Renal cortex interstitium (tissue), 15 donors: Measurements from ENCODE around the gene NUP50. TPM values are rescaled to one million over a fixed set of nuclear protein-coding genes. Genes with fewer than 3 reads are reported as not detected.

Experiments used
- DNase-seq, 11 donors: peaks; one replicate each; pipeline ENCODE4 v3.0.0-alpha.2; 2013; ENCODE audit warnings: low read depth in 9 of 11, low spot score in 4 of 11; ENCODE audit errors: extremely low read depth in 1 of 11
- long read RNA-seq, 16 experiments: transcript quantifications; one replicate each; lab custom pipeline, GENCODE V29; 2026
- polyA plus RNA-seq, 3 donors: library from polyadenylated mRNA; unstranded; fragments of 120-200 nt; gene quantifications; one replicate each; pipeline ENCODE4 v1.2.1, GENCODE V29; 2013; ENCODE audit not compliant: insufficient read length in 3 of 3

The NUP50 gene, protein sequence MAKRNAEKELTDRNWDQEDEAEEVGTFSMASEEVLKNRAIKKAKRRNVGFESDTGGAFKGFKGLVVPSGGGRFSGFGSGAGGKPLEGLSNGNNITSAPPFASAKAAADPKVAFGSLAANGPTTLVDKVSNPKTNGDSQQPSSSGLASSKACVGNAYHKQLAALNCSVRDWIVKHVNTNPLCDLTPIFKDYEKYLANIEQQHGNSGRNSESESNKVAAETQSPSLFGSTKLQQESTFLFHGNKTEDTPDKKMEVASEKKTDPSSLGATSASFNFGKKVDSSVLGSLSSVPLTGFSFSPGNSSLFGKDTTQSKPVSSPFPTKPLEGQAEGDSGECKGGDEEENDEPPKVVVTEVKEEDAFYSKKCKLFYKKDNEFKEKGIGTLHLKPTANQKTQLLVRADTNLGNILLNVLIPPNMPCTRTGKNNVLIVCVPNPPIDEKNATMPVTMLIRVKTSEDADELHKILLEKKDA
- 10 to 100 TPM; 52.0 to 60.3 (median 55.6) TPM for polyA plus RNA-seq
- long read RNA-seq, donor 1, full-length matches to known transcripts: 3 of 3 reads
- long read RNA-seq, donor 1, partial matches to known transcripts: 0 of 3 reads
- long read RNA-seq, donor 1, other reads (novel, unspliced or antisense): 0 of 3 reads
- long read RNA-seq, donor 2, full-length matches to known transcripts: 8 of 8 reads
- long read RNA-seq, donor 2, partial matches to known transcripts: 0 of 8 reads
- long read RNA-seq, donor 2, other reads (novel, unspliced or antisense): 0 of 8 reads
- long read RNA-seq, donor 3, full-length matches to known transcripts: 7 of 7 reads
- long read RNA-seq, donor 3, partial matches to known transcripts: 0 of 7 reads
- long read RNA-seq, donor 3, other reads (novel, unspliced or antisense): 0 of 7 reads
- long read RNA-seq, donor 4, full-length matches to known transcripts: 6 of 6 reads
- long read RNA-seq, donor 4, partial matches to known transcripts: 0 of 6 reads
- long read RNA-seq, donor 4, other reads (novel, unspliced or antisense): 0 of 6 reads
- long read RNA-seq, donor 5, full-length matches to known transcripts: 25 of 25 reads
- long read RNA-seq, donor 5, partial matches to known transcripts: 0 of 25 reads
- long read RNA-seq, donor 5, other reads (novel, unspliced or antisense): 0 of 25 reads
- long read RNA-seq, donor 6, full-length matches to known transcripts: 9 of 9 reads
- long read RNA-seq, donor 6, partial matches to known transcripts: 0 of 9 reads
- long read RNA-seq, donor 6, other reads (novel, unspliced or antisense): 0 of 9 reads
- long read RNA-seq, donor 7, full-length matches to known transcripts: 6 of 33 reads
- long read RNA-seq, donor 7, partial matches to known transcripts: 27 of 33 reads
- long read RNA-seq, donor 7, other reads (novel, unspliced or antisense): 0 of 33 reads
- long read RNA-seq, donor 8, full-length matches to known transcripts: 15 of 28 reads
- long read RNA-seq, donor 8, partial matches to known transcripts: 13 of 28 reads
- long read RNA-seq, donor 8, other reads (novel, unspliced or antisense): 0 of 28 reads
- long read RNA-seq, donor 9, full-length matches to known transcripts: 6 of 6 reads
- long read RNA-seq, donor 9, partial matches to known transcripts: 0 of 6 reads
- long read RNA-seq, donor 9, other reads (novel, unspliced or antisense): 0 of 6 reads
- long read RNA-seq, donor 10, full-length matches to known transcripts: 11 of 11 reads
- long read RNA-seq, donor 10, partial matches to known transcripts: 0 of 11 reads
- long read RNA-seq, donor 10, other reads (novel, unspliced or antisense): 0 of 11 reads
- long read RNA-seq, donor 11, full-length matches to known transcripts: 8 of 8 reads
- long read RNA-seq, donor 11, partial matches to known transcripts: 0 of 8 reads
- long read RNA-seq, donor 11, other reads (novel, unspliced or antisense): 0 of 8 reads
- long read RNA-seq, donor 12, full-length matches to known transcripts: 2 of 2 reads
- long read RNA-seq, donor 12, partial matches to known transcripts: 0 of 2 reads
- long read RNA-seq, donor 12, other reads (novel, unspliced or antisense): 0 of 2 reads
- long read RNA-seq, donor 13, full-length matches to known transcripts: 8 of 106 reads
- long read RNA-seq, donor 13, partial matches to known transcripts: 98 of 106 reads
- long read RNA-seq, donor 13, other reads (novel, unspliced or antisense): 0 of 106 reads
- long read RNA-seq, donor 14, full-length matches to known transcripts: 11 of 18 reads
- long read RNA-seq, donor 14, partial matches to known transcripts: 0 of 18 reads
- long read RNA-seq, donor 14, other reads (novel, unspliced or antisense): 7 of 18 reads
- long read RNA-seq, donor 15, full-length matches to known transcripts: 2 of 2 reads
- long read RNA-seq, donor 15, partial matches to known transcripts: 0 of 2 reads
- long read RNA-seq, donor 15, other reads (novel, unspliced or antisense): 0 of 2 reads
- long read RNA-seq, donor 16, full-length matches to known transcripts: 23 of 45 reads
- long read RNA-seq, donor 16, partial matches to known transcripts: 22 of 45 reads
- long read RNA-seq, donor 16, other reads (novel, unspliced or antisense): 0 of 45 reads

DNA sequence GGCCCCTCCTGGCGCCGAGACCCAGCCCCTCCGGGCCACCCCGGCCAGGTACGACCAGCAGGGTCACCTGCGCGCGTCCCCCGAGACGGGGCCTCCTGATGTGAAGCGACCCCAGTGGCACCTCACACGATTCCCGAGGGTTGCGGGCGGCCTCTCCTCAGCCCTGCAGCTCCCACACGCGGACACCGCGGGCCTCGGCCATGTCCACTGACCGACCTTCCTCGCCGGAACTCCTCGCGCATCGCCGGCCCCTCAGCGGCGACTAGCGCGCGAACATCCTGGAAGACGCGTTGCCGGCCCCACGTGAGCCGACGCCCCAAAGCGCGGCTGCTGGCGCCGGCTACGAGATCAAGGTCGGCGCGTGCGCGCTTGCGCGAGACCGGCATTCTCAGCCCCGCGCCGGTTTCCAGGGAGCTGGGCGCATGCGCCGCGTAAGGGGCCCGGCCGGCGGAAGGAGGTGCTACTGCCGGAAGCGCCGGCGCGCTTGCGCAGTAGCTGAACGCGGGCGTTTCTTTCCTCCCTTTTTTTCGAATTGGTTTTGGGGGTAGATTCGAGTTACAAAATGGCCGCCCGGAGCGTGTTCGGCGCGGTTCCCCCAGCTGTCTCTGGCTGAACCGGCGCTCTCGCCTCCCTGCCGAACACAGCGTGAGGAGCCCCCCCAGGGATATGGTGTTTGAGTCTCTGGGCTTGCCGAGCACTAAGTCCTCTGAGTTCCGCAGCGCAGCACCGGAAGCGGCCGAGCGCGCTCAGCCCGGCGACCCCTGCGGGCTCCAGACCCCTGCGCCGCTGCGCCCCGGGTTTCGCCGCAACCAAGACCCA lies at the start of gene NUP50:
Gene NUP50 (plus strand): TSS at position 475 of the 819 bp plus-strand sequence. CDS start 4,253 bp downstream, outside the sequence.
- DNase-seq: peak; percentile 88 to 96 (median 94)

DNA sequence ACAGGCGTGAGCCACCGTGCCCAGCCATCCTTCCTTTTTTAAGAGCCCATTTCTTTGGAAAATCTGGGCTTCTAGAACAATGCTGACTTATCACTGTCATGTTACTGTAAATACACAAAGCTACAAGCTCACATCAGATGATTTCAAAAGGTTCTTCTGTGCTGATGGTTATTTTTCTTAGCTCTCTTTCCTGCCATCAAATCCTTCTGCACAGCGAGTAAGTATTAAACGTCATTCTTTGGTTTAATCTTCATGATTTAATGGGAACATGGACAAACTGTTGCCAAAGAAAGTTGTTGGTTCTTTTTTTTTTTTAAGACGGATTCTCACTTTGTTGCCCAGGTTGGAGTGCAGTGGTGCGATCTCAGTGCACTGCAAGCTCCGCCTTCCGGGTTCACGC lies 43.3 kb upstream of the NUP50 start:
- DNase-seq: no peak

DNA sequence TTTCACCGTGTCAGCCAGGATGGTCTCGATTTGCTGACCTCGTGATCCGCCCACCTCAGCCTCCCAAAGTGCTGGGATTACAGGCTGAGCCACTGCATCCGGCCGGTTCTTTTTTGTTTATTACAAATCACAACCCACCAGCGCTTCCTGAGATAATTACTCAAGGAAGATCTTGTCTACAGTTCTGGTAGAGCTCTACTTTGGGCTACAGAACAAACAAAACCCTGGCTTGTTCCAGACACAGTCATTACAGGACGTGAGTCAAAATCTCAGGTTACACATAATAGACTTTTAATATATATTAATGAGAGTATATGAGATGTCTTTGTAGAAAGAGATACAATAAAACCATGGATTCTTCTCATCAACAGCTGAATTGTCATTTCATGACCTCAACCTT lies 42.8 kb upstream of the NUP50 start:
- no peak for DNase-seq

DNA sequence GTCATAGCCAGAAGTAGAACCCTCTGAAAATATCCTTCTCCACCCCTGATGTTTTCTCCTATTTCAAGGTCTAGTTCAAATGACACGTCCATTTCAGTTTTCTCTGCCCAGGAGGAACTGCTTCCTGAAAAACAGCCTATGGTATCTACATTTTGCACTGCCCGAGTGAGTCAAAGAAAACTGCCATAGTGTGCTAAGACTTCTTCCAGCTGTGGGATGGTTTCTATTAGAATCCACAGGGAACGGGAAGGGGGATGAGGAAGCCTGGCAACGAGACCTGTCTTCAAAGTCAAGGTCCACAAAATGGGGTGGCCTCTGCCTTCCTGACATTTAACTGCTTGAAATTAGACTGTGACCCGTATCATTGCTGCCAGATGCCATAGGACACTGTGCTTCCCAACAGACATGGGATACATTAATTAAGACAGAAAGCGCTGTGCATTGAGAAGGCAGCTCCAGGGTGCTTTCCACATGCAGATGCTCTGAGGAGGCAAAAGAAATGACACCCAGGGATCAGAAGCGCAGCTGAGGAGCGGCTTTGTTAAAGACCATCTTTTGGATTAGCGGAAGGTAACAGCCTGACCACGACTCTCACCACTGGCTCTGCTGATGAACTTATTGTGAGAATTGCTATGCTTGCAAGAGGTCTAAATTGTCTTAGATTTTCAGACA lies 39.4 kb upstream of the NUP50 start:
- no peak for DNase-seq

DNA sequence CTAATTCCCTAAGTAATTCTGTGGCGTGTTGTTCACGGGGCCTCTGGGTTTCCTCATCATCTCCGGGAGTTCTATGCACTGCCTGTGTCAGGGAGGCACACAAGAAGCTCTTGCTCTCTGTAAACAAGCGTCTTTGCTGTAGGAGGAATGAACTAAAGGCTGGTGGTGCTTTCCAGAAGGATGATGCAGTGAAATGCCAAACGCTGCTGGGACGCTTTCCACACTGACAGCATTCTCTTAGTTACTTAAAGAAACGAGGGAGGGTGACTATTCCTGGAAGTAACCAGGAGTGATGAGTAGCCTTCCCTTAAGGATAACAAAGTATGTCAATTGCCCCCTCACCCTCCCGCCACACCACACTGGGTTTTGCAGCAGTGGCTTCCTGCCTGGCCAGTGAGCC lies 38.5 kb upstream of the NUP50 start:
- no peak for DNase-seq

DNA sequence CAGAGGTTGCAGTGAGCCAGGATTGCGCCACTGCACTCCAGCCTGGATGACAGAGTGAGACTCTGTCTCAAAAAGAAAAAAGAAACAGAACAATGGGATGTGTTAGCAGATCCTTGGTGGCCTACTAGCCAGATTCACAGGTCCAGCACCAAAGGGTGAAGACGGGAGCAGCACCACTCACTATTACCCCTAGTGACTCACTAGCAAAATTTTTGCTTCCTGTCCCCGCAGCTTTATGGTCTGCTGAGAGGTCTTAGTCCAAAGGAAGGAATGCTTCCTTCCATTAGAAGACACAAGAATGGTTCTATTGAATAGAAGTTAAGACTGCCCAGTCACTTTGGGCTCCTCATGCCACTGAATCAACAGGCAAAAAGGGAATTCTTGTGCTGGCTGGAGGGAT lies 35.9 kb upstream of the NUP50 start:
- no peak for DNase-seq

DNA sequence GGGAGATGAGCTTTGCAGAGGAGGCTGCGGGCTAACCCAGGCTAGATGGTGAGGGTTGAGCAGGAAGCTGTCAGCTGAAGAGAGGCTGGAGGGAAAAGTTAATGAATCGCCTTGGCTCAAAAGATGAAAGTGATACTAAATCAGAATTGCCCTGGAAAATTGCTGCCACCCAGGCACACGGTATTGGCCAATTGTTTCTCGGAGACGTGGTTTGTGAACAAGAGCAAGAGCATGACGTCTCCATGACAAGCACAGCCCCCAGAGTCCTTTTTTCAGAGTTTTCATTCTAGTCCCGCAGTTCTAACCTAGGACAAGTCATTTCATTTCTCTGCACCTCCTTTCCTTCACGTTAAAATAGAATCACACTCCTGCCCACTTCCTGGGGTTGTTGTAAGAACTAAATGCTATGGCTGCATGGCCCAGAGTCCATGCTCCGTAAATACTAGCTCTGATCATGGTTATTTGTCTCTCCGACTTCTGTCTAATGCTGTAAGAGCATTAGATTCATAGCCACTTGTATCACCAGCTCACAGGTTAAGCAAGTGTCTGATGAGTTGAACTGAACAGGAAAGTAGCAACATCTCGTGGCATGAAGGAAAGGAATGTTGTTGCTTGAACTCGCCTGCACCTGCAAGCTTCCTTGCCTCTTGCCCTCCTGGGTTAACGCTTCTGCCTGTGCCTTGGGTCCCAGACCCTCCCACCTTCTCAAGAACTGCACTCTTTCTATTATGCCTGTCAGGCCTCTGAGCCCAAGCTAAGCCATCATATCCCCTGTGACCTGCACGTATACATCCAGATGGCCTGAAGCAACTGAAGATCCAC lies 33.8 kb upstream of the NUP50 start:
- DNase-seq: no peak

DNA sequence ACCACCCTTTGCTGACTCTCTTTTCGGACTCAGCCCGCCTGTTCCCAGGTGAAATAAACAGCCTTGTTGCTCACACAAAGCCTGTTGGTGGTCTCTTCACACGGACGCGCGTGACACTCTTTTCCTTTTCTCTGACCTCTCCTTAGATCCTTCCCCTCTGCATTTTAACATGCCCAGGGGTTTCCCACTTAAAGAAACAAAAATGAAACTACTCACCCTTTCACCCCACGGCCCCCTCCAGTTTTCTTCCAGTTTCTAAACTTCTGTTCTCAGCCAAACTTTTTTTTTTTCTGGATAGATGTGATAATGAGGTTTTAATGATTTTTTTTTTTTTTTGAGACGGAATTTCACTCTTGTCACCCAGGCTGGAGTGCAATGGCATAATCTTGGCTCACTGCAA lies 32.8 kb upstream of the NUP50 start:
- DNase-seq: no peak

DNA sequence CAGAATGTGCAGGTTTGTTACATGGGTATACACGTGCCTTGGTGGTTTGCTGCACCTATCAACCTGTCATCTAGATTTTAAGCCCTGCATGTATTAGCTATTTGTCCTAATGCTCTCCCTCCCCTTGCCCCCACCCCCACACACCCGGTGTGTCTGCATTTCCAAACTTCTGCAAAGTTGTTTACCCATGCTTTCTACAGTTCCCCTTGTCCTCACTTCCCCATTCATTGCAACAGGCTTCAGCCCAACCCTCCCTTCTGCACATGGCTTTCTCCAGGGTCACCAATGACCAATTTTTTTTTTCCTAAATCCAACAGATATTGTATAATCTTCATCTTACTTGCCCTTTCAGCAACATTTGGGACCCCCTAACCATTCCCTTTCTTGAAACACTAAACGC lies 32.0 kb upstream of the NUP50 start:
- no peak for DNase-seq

DNA sequence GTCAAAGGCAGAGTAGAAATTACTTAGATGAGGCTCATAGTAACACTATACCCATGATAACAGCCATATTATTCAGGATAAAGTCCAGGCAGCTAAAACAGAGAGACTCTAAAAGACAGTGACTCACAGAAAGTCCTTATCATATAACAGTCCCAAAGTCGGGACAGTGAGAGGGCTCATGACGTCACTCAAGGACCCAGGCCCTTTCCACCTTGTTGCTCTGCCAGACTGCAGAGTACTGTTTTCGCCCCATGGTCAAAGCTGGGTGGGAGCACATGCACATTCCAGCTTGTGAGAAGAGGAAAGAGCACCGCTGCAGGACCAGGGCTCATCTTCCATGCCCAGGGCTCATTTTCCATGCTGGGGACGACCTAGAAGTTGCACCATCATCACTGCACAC lies 29.4 kb upstream of the NUP50 start:
- DNase-seq: no peak

DNA sequence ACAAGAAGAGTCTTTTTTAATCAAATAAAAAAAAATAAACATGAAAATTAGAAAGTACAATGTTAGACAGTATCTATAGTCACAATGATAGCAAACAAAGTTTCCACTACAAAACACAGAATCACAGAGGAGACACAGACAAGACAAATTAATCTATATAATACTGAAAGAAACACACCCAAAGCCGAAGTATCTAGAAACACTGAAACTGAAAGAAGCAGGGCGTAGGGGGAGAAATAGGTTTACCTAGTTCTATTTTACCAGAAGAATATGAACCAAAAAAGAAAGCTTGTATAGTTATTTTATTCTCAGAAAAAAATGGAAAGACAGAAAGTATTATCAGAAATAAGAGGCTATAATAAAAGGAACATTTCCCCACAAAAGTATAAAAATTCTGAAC lies 27.1 kb upstream of the NUP50 start:
- no peak for DNase-seq

DNA sequence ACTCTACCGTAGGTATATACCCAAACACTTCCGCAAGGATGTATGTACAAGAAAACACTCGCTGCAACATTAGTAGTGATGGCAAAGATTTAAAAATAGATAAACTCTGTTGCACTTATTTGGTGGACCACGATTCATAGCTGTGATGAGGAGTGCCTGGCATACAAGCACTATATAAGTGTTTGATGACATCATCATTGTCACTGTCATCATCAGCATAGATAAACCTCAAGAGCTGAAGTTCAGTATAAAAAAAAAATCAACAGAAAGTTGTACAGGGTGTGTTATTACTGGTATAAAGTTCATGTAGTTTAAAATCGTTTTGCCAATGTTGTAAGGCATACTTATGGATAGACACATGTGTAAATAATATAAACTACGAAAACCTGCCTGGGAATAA lies 24.0 kb upstream of the NUP50 start:
- no peak for DNase-seq

DNA sequence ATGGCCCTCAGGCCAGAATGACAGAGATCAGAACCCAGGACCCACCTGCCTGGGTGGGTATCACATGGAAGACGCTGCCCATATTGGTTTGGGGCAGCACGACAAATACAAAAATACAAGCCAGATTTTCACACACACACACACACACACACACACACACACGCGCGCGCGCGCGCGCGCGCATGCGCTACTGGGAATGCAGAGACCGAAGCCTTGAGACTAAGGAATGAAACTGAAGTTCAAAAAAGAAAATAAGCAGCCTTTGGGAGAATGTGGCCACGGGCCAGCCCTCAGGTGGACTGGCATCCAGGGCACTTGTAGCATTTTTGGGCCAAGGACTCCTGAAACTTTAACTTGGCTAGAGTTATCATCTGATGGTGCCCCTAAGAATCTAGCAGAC lies 21.3 kb upstream of the NUP50 start:
- DNase-seq: no peak

DNA sequence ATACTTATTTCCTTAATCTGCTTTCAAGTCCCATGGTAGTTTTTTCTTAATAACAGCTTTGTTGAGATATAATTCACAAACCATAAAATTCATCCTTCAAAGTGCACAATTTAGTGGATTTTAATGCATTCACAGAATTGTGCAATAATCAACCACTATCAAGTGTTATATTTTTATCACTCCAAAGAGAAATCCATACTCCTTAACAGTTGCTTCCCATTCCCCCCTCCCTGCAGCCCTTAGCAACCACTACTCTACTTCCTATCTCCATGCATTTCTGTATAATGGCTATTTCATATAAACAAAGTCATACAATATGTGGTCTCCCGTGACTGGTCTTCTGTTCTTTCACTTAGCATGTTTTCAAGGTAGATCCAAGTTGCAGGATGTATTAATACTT lies 18.8 kb upstream of the NUP50 start:
- DNase-seq: no peak

DNA sequence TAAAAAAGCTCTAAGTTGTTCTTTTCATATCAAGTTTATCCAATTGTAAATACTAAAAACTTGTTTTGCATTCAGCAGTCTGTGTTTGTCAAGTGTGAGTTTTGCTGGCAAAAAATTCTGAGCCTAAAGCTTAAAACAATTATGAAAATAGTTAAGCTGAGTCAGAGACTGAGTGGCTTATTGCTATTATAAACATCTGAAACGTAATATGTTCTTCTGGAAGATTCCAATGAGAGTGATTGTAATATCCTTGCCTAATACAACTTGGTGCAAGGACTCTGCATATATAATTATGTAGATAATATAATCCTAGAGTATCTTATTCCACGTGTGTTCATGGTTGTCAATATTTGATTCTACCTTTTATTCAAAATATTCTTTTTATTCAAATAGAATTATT lies 14.1 kb upstream of the NUP50 start:
- DNase-seq: no peak
